Activated T-cell treated with anti-CD3 and anti-CD28 coated beads for 48 hours (primary cell): ENCODE data around the gene NEDD9.

Experiments used
- DNase-seq: peaks from one replicate; pipeline ENCODE4 v3.0.0-alpha.2; 2020; ENCODE audit warnings: low read depth

The NEDD9 gene, protein sequence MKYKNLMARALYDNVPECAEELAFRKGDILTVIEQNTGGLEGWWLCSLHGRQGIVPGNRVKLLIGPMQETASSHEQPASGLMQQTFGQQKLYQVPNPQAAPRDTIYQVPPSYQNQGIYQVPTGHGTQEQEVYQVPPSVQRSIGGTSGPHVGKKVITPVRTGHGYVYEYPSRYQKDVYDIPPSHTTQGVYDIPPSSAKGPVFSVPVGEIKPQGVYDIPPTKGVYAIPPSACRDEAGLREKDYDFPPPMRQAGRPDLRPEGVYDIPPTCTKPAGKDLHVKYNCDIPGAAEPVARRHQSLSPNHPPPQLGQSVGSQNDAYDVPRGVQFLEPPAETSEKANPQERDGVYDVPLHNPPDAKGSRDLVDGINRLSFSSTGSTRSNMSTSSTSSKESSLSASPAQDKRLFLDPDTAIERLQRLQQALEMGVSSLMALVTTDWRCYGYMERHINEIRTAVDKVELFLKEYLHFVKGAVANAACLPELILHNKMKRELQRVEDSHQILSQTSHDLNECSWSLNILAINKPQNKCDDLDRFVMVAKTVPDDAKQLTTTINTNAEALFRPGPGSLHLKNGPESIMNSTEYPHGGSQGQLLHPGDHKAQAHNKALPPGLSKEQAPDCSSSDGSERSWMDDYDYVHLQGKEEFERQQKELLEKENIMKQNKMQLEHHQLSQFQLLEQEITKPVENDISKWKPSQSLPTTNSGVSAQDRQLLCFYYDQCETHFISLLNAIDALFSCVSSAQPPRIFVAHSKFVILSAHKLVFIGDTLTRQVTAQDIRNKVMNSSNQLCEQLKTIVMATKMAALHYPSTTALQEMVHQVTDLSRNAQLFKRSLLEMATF

DNA sequence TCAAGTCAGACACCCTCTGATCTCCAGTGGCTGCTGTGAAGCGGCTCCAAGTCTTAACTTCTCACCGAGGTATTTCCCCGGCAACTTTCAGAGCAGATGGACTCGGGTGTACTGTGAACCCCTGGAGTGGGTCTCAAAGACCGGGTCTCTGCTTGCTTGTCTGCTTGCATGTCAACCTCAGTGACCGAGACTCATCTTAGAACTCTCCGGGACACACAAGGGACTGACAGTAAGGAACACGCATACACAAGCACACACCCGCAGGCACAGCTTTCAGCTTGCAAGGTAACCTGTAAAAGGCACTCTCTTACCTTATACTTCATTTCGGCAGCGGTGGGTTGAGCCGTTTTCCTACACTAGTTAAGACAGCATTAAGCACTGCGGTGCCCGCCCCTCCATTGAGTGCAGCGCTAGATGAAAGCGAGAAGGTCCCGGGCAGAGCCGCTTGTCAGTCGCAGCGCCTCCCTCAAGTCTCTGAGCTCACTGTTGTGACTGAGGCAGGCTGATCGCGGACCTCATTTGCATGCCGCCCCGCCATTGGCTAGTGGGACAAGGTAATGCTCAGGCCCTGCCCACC lies at the start of gene NEDD9:
Gene NEDD9 (minus strand): TSS at position 476 of the 577 bp plus-strand sequence. CDS start 153 bp downstream, at position 323.
- peak; percentile 88 for DNase-seq

DNA sequence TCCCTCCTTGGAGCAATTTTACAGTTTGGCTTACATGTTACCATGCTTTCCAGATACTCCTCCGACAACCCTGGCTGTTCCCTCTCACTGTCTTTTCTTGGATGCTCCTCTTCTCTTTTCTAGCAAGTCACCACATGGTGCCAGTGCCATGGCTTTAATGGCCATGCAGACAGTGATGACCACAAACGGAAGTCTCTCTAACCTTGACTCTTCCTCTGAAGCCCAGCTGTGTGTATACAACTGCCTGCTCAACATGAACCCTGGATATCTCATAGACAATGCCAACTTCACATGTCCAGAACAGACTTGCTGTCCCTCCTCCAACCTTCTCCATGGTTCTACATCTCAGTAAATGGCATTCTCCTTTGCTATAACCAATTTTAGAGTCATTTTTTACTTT lies 49.8 kb upstream of the NEDD9 start:
- DNase-seq: no peak

DNA sequence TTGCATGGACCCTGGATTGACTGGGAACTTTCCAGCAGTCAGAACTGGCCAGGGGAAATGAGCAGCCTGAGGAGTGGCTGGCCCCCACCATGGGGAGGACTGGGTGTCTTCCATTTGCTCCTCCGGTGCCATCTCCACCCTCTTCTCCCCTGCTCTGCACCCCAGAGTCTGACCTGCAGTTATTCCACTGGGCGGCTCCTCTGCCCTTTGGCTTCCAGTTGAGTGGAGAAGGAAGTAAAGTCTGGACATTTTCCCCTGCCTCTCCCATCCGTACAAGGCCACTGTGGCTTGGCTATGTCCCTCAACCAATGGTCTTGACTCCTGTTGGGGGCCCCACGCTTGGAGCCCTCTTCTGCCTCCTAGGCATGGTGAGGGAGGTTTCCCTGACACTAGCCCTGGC lies 47.9 kb upstream of the NEDD9 start:
- DNase-seq: no peak

DNA sequence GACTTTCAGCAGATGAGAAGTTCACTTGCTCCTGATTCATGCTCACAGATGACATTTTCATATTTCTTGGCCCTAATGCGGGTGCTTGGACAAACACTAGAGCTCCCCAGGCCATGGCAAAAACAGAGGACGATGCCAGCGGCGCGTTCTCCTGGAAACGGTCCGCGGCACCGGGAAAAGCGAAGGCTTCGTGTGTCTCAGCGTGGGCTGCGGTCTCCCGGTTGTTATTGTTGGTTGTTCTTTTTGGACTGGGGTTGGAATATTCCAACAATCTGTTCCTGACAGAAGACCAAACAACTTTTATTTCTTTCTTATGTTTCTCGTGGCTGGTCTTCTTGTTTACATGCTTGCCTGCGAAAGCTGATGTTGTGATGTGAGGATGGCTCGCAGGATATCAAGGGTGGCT lies 46.8 kb upstream of the NEDD9 start:
- no peak for DNase-seq

DNA sequence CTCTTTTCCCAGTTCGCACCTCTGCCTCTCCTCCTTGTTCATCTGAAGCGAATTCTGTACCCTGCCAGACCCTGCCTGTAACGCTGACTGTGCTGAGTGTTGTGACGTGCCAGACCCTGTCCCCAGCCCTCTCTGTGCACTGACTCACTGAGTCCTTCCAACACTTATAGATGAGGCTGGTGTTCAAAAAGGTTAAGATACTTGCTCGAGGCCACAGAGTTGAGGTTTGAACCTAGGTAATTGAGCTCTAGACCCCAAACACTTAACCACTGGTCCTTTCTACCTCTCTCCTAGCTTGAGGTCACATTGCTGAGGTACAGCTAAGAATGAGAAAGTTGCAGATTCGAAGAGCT lies 45.7 kb upstream of the NEDD9 start:
- DNase-seq: no peak

DNA sequence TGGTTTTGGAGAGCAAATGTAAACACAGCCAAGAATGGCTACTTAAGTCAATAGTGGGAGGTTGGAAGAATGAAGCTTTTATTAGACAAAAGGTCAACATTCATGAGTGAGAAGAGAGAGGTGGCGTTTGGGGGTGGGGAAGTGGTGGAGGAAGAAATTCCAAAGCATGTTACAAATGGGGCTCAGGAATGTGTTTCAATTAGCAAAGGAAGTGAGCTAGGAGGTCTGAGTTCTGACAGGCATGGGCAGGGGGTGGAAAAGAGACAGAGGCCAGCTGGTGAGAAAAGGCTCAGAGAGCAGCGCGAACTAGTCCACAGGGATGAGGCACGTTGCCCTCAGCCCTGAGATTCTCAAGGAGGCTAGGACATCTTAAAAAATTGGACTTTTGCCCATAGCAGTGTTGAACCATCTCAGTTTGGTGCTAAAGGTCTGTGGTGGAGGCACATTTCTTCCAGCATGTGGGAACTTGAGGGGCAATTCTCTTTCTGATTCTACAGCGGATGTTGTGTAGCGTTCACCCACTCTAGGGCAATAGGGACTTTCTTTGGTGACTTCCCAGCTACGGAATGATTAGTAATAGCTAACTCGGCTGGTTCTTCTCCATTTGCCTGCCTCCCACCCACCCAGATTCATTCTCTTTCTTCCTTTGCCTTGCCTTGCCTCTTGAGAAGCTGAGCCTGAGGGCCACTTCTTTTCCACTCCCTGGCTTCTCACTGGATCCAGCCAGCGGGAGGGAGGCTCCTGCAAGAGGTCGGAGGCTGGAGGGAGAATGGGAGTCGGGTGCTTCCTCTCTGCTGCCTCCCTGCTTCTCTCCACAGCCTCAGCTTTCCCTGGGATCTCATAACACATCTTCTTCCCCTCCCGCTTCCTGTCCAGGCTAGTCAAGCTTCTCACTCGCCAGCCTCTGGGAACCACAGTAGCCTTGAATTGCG lies 45.1 kb upstream of the NEDD9 start:
- no peak for DNase-seq

DNA sequence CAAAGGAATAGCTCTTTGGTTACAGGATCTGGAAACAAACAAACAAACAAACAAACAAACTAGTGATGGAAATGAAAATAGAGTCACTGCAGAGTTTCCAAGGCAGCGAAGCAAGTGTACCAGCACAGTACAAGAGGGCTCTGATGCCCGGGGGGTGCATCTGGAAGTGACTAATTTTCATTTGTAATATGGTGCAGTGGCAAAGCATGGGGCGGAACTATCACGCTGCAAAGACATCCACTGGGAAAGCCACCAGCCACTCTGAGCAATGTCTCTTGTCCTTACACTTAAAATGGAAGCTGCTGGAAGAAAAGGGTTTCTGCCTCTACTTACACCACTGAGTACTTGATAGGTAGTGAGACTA lies 44.4 kb upstream of the NEDD9 start:
- no peak for DNase-seq

DNA sequence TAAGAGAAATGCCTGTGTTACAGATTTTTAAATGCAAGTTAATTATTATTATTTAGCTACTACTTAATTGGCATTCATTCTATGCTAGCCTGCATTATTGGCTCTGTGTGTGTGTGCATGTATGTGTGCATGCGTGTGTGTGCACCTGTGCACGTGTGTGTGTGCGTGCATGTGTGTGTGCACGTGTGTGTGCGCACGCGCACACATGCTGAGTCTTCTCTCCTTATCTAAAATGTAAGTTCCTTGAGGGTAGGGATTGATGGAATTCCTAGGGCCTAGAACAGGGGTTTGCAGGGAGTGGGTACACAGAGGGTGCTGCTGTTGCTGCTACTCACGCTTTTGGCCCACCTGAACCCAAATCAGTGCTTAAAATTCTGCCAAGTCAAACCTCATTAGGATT lies 43.8 kb upstream of the NEDD9 start:
- DNase-seq: no peak

DNA sequence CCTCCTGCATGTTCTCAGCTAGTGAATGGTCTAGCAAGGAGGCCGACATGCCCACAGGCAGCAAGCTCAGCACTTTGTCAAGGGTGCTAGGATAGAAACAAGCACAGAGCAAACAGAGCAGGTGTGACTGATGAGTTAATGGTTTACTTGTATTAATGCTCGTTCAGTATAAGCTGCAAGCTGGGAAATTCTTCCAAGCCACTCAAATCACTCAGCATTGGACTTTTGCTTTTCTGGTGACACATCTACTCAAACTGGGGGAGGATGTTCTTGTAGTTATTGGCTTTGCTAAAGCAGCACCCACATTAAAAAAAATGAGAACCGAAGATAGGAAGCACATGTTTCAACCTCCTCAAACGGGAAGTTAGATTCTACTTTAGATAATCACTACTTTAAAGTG lies 43.1 kb upstream of the NEDD9 start:
- no peak for DNase-seq

DNA sequence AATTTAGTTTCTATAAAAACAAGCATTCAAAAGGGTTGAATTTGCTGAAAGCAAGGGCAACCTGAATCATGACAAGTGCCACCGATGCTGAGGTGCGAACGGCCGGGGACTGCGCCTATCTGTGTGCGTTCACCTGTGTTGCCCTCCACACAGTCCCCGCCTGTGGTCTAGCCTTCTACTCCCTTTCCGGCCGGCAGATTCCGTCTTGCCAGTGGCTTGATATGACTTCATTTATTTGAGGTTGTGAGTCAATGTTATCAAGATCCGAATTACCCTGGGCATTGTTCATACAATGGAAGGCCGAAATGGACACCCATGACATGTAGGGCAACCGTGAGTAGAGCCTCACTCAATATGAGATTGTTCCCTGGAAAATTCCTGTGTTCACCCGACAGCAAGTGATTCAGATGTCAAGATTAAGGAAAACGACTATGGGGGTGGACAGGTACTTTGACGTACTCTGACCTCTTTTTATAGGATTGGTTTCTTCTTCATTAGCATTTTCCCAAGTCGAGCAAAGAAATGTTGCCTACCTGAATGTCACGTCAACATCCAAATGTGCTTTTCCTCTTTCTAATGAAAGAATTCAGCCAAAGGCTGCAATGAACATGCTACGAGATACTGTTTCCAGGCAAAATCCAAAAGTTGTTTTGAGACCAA lies 41.1 kb upstream of the NEDD9 start:
- DNase-seq: no peak

DNA sequence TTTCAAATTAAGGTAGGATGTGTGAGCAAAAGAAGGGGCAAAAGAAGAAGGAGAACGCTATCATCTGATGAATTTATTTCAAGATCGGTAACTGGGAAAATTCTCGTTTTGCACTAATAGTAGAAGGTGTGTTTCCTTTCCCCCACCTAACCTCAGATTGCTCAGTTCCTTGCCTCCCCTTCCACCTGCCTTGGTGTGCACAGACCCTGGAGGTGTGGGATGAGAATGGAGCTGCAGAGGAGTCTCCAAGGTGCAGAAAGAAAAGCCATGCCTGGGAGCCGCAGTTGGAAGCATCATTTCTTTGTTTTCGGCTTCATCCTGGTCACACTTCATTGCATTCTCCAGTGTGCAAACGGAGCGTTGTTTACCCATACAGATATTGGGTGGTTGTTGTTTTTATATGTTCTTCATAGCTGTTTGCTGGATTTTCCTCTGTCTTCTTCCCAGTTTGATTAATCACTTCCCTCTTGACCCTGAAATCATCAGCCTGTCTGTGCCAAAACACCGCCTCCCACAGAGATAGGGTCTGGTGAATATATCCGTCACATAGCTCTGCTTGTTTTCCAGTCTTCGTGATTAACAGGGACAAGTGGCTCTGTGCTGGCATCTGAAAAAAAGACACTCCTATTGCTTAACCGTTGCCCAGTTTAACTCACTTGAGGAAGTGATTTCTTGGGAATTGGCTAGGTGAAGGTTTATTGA lies 40.2 kb upstream of the NEDD9 start:
- DNase-seq: no peak

DNA sequence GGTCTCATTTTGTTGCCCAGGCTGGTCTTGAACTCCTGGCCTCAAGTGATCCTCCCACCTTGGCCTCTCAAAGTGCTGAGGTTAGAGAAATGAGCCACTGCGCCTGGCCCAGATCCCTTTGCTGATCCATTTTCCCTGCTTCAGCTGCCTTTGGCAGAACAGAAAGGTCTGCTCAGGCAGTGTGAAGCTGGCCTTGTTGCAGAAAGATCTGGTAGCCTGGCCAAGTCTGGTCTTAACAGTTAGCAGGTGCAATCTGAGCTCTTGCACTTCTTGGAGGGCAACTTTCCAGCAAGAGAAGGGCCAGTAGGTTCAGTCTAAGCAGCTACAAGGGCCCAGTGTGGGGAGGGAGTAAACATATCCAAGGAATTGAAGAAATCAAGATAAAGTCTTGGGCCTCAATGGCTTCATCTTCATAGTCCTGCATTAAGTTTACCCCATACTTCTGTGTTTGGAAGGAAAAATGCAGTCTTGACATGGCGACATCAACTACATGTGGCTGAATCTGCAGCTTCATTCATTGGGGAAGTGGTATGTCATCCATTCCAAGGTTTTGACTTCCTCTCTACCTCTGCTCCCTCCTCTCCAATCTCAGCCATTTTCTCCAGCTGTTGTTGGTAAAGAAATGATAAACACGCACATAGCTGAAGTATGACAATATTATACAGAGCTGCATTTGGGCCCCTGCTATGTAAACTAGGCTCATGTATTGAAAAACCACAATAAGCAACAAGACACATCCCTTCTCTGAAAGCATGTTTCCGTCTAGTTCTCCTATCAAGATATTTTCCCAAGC lies 39.0 kb upstream of the NEDD9 start:
- no peak for DNase-seq

DNA sequence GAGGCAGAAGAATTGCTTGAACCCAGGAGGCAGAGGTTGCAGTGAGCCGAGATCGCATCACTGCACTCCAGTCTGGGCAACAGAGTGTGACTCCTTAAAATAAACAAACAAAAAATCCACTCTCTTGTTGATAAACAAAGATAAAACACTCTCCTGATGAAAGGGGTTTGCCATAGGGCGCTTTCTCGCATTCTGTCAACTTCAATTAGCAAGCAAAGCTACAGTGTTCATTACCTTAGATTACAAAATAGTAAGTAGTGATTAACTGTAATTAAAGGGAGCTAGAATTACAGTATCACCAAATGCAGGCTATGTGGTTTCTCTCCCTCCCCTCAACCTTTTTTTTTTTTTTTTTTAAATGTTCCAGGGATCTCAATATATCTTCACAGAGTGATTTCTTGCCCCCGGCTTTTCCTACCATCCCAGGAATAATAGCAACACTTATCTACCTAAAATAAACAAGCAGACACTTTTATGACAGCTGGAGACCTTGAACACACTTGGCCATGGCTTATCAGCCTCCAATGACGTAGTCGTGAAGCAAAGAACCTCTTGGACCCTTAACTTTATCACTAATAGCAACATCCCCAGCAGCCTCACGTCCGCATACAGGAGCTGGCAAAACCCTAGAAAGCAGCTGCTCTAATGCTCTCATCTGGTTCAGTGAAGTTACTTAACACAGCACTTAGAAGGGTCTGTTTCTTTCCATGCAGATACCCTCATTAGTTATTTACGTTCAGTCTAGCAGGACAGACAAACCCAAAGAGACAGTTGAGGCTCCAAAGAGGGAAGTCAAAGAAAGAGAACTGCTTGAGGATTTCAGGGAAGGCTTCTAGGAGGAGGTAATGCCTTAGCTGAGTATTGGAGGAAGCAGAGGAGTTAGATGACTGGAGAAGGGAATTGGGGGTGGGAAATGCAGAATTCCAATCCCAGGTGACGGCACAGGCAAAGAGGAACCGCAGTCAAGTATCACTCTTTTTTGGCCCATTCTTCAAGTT lies 37.9 kb upstream of the NEDD9 start:
- DNase-seq: no peak

DNA sequence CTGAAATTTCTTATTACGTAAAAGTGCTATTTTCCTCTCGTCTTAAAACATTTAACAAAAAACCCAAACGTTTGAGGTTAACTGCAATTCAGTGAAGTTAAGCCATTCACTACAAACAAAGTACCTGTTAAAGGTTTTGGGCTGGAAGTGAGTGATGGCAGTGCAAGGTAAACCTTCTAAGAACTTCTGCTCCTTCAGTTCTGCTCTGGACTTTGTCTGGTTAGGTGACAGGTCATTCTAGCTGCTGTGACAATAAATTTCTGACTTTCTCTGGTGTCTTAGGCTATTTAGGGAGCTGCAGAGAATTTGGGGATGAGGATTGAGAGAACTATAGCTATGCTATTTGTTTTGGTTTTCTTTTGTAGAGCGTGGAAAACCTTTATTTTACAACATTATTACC lies 36.5 kb upstream of the NEDD9 start:
- DNase-seq: no peak

DNA sequence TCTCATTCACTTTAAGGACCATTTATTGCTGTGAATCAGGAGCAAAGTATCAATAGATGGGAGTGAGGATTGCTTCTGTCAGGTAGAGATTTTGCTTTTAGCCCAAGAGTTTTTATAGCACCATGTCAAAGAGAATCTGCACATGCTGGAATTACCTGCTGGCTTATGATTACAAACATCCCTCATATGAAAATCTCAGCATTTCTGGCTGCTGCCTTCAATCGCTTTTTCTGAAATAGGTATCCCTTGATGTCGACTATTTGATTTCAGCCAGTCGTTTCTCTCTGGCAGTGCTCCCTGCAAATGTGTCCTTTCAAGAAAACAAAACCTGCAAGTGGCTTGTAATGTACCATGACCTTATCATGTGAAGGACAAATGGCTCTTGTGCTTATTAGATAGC lies 34.5 kb upstream of the NEDD9 start:
- DNase-seq: no peak

DNA sequence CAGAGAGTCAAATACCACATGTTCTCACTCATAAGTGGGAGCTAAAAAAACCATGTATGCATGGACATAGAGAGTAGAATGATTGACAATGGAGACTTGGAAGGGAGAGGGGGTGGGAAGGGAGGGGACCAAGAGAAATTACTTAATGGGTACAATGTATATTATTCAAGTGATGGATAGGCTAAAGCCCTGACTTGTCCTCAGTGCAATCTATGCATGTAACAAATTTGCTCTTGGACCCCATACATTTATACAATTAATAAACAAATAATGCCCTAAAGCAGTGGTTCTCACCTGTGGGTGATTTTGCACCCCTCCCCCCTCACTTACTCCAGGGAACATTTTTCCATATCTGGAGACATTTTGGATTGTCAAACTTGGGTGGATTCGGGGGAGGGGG lies 33.5 kb upstream of the NEDD9 start:
- no peak for DNase-seq

DNA sequence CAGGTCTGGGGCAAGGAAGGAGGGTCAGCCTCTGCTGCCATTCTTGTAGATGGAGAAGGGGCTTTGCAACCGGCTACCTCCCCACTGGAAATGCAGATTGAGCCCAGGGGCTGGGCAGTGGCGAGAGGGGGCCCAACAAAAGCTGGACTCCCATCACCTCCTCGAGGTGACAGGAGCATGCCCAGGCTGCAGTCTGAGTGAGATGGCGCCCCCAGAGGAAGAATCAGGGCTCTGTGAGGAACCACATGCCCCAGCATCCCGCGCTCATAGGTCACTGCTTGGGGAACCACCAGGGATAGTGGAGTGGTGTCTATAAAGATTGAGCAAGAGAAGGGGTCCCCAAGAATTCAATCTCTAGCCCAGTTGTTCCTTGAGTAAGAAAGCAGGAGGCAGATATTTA lies 31.6 kb upstream of the NEDD9 start:
- no peak for DNase-seq

DNA sequence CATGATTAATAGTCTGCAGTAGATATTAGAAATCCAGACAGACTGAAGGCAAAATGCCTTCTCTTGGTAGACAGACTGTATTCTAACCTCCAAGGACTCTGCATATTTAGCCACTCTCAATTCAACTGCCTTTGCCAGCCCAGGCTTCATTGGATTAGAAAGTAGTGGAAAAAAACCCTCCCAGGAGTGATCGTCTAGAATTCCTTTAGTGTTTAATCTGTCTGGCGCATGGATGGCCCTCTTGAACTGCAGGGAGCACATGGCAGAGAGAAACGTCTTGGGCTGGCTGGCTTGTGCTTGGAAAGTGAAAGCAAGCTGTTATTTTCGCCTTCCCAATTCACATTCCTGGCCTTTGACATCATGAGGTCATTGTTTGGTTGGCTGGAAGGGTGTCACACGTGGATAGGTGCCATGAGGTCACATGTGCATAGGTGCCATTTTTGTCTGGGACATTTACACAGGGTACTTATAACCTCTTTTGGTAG lies 30.9 kb upstream of the NEDD9 start:
- DNase-seq: no peak

DNA sequence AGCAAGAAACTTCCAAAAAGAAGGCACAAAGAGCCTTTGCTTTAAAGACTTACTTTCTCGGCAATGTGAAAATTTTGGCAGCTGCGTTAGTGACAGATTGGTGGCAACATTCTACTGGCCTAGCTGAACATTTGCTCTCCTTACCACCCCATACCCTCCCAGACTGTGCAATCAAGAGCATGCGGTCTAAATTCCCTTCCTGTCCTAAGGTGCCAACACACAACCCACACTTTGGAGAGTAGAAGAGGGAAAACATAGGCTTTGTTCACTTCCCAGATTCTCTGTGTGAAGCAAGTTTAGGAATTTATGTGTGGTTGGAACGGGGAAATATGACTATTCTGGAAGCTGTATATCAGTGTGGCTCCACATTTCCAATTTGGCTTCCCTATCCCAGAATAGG lies 29.8 kb upstream of the NEDD9 start:
- DNase-seq: no peak
